ENCODE measurements around the gene DENND10.
A peak's percentile ranks its signal among the peaks of the same experiment; 100 is the strongest.
"Not testable (repeated sequence)": the region's sequence is repeated elsewhere in the genome, so short reads cannot be mapped to it uniquely, and the experiment has no call there.

DENND10 gene

DNA sequence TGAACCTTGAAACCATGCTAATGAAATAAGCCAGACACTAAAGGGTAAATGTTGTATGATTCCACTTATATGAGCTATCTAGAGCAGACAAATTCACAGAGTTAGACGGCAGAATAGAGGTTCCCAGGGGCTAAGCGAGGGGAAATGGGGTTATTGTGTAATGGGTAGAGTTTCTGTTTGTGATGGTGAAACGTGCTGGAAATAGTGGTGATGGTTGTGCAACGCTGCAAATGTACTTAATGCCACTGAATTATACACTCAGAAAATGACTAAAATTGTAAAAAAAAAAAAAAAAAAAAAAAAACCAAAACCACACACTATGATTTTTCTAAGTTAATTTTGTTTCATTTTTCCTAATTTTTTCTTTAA lies 31.6 kb downstream of the DENND10 start:
- peak; percentile 13 for DNase-seq

DNA sequence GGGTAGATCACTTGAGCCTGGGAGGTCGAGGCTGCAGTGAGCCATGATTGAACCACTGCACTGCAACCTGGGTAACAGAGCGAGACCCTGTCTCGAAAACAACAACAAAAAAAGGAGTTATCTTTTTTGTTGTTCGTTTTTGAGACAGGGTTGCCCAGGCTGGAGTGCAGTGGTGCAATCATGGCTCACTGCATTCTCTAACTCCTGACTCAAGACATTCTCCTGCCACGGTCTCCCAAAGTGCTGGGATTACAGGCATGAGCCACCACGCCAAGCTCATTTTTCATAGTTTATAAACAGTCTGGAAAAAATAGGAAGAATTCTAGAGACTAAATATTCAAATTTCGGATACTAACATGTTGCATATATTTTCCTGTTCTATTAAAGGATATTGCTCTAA lies 32.2 kb downstream of the DENND10 start:
- DNase-seq: no peak

DNA sequence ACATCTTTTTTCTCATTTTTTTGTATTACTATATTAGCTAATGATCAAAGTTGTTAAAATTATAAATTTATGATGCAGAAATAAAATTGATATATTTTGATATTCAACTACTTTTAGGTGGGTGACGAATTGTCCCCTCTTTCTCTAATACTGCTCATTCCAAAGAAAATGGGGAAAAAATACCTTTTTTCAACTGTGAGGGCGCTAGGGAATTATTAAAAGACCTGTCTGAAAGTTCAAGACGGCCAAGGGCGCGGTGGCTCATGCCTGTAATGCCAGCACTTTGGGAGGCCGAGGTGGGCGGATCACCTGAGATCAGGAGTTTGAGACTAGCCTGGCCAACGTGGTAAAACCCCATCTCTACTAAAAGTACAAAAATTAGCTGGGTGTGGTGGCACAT lies 34.0 kb downstream of the DENND10 start:
- DNase-seq: not testable (repeated sequence)

DNA sequence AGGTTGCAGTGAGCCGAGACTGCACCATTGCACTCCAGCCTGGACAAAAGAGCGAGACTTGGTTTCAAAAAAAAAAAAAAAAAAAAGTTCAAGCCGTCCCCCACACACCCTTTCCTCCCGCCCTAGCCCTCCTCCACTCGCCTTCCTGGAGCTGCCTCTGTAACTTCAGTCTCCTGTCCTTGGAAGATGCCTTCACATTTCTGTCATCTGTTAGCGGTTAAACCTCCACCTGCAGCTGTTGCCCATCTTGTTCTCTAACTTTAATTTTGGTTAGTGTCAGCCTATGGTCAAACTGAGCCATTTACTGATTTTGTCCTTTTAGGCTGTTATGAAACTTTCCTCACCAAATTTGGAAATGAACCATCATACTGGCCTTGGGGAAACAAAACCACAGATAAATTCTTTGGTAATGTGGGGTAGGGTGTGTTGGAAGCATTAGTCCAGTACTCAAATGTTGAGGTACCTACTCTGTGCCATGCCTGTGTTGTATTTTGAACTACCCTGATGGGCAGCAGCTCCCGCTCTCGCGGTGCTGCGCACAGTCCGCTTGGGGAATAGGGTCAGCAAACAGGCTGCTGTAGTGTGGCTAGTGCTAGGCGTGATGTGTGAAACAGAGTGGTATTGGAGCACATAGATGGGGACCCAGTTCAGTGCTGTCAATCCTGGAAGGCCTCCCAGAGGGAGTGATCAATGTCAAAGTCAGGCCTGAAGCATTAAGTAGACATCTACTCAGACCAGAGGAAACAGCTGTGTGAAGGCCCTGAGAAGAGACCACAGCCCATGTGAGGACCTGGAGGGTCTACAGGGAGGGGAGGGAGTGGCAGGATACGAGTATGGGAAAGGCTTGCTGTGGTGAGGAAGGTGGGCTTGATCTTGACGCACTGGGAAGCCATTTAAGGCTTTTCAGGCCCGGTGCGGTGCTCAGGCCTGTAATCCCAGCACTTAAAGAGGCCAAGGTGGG lies 34.7 kb downstream of the DENND10 start:
- DNase-seq: no peak

DNA sequence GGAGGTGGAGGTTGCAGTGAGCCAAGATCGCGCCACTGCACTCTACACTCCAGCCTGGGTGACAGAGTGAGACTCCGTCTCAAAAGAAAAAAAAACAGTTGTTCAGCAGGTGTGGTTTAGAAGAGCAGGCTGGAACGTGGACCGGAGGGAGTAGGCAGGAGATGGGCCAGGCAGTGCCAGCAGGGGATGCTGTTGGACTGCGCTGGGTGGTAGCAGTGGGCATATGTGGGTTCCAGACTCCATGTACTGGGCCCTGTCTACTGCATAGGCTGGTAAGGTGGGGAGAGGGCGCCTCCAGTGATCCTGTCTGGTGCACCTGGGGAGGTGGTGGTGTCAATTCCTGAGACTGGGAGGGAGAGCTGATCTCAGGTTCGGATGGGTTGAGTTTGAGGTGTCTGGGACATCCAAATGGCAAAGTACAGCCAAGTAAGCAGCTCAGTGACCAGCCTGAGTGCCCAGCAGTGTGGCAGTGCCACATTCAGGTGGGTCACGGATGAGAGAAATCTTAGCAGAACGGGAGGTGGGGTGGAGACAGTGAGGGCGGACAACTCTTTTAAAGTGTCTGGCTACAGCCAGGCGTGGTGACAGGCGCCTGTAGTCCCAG lies 35.7 kb downstream of the DENND10 start:
- peak; percentile 61 for DNase-seq

DNA sequence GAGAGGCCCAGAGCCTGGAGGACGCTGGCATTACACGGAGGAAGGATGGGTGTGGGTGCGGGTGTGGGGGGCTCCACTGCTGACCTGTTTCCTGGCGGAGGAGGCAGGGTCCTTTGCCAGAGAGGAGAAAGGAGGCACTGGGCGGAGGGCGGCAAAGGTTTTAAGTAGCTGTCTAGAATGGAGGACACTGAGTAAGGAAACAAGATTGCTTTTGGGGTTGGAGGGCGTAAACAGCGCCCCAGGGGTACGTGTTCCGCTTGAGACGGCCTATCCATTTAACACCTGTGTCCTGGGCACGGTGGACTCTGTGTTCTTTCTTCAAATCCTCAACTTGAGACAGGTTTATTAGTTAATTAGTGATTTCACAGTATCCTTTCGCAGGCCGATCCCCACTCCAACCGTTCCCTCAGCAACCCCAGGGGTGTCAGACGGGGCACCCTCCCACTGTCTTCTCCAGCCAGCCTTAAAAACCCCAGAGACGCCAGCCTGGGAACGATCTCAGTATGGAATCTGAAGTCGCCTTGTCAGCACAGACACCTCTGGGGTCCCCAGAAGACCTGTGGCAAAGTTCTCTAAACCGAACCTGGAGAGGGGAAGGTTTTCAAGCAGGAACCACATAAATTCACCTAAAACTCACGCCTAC lies 36.8 kb downstream of the DENND10 start:
- DNase-seq: no peak

DNA sequence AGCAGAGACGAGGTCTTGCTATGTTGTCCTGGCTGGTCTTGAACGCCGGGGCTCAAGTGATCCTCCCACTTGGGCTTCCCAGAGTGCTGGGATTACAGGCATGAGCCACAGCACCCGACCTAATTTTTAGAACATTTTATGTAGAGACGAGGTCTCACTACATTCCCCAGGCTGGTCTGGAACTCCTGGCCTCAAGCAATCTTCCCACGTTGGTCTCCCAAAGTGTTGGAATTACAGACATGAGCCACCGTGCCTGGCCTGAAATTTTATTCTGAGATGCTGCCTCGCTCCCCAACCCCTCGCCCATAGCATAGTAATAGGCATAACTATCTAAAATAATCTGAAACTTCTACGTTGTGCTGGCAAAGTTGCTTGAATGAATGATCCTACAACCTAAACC lies 39.7 kb downstream of the DENND10 start:
- no peak for DNase-seq

DNA sequence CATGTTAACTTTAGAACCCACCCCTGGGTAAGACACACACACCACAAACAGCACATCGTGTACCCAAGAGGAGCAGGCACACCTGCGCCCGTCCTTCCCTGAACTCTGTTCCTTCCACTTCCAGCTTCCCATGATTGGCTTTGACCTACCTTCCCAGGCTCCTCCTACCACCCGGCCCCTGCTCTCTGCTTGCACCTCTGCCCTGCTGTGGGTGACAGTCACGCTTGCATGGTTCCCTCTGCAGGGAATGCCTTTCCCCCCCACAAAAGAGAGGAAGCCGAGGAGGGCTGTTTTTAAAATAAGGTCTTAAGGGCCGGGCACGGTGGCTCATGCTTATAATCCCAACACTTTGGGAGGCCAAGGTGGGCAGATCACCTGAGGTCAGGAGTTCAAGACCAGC lies 45.2 kb downstream of the DENND10 start:
- DNase-seq: no peak

DNA sequence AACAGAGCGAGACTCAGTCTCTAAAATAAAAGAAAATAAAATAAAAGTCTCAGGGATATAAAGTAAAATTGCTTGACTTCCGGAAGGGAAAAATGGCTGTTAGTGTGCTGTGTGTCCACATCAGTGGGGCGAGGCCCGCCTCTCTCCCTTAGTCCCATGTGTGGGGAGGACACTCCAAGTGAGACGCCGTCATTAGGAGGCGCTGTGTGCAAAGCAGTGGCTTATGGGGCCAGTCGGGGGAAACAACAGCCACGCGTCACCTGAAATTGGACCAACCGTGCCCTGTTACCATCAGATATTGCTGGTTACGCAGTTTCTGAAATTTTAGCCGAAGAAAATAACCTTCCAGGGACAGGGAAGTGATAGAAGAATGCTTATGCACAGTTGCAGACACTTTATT lies 45.8 kb downstream of the DENND10 start:
- no peak for DNase-seq

DNA sequence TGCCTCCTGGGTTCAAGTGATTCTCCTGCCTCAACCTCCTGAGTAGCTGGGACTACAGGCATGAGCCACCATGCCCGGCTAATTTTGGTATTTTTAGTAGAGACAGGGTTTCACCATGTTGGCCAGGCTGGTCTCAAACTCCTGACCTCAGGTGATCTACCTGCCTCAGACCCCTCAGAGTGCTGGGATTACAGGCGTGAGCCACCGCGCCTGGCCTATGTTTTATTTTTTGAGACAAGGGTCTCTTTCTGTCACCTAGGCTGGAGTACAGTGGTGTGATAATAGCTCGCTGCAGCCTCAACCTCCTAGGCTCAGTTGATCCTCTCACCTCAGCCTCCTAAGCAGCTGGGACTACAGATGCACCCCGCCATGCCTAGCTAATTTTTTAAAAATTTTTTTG lies 47.7 kb downstream of the DENND10 start:
- not testable (repeated sequence) for DNase-seq

DNA sequence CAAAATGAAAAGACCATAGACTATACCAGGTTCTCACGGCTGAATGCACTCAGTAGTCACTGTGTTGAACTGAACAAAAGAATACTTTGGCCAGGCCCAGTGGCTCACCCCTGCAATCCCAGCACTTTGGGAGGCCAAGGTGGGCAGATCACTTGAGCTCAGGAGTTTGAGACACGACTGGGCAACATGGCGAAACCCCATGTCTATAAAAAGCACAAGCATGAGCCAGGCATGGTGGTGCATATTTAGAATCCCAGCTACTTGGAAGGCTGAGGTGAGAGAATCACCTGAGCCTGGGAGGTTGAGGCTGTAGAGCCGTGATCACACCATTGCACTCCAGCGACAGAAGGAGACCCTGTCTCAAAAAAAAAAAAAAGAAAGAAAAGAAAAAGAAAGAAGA lies 49.1 kb downstream of the DENND10 start:
- DNase-seq: no peak

DNA sequence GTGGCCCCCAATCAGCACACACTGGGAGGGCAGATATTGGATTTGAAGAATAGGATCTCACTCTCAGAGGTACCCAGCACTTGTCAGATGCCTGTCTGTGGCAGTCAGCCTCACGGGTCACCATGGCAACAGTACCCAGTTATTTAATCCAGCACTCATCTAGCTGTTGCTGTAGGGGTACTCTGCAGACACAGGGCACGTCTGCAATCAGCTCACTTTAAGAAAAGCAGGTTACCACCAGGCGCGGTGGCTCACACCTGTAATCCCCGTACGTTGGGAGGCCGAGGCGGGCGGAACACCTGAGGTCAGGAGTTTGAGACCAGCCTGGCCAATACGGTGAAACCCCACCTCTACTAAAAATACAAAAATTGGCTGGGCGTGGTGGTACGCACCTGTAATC lies 49.7 kb downstream of the DENND10 start:
- no peak for DNase-seq

DNA sequence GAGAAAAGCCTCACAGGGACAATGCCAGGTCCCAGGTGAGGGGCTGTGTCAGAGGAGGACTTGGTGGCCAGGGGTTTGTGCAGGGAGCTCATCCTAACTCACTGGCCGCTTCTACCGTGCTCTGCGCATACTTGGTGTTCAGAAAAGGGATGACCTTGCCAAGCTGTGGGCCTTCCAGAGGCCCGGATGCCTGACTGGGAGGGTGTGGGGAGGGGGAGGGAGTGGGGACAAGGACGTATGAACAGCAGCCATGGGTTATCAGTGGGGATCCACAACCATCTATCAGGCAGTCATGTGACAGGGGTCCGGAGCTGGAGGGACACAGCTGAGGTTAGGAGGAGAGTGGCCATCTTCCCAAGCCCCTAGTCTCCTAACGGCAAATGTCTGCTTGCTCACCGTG lies 55.4 kb downstream of the DENND10 start:
- no peak for DNase-seq

DNA sequence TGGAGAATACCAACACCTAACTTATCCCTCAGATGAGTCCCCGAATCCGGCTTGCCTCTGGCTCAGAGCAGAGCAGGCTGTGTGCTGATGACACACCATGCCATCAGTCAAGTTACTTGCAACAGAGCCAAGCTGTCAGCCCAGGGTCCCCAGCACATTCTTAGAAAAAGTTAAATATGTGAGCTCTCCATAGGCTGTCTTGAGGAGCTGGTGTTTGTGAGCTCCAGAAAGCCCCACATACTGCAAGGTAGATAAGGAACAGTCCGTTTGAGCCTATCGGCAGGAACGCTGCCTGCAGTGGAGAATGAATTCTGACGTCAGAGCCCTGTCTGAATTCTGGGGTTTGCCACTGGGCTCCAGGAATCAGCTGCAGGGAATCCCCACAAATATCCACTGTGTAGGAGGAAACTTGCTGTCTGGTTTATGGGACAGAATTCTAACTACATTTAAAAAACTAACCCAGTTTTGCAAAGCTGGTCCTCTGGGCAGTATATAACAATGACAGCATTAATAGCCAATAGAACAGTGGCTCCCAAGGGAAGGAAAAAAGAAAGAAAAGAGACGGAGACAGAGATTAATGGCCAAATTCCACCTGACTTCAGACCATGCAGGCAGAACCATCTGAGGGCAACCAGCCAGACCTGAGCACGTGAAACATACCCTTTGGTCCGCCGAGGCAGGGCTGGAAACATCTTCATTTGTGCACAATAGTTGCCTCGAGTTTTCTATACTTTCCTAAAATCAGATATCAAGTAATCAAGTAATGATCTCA lies 58.0 kb downstream of the DENND10 start:
- DNase-seq: no peak

DNA sequence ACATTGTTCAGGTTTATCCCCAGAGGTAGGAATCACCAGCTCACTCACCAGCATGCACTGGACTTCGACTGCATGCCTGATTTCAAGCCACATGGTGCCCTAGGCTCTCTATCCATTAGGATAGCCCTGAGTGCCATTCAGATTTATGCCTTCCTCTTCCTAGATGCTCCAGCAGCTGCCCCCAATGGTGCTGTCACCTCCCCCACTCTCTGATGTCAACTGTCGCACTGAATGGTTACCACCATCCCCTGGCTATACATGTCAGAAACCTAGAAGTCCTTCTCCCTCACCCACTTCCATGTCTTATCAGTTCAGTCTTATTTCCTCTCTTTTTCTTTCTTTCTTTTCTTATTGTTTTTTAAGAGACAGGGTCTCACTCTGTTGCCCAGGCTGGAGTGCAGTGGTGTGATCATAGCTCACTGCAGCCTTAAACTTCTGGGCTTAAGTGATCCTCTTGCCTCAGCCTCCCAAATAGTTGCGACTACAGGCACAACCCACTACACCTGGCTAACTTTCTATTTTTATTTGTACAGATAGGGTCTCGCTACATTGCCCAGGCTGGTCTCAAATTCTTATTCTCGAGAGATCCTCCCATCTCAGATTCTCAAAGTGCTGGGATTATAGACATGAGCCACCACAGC lies 58.7 kb downstream of the DENND10 start:
- no peak for DNase-seq

DNA sequence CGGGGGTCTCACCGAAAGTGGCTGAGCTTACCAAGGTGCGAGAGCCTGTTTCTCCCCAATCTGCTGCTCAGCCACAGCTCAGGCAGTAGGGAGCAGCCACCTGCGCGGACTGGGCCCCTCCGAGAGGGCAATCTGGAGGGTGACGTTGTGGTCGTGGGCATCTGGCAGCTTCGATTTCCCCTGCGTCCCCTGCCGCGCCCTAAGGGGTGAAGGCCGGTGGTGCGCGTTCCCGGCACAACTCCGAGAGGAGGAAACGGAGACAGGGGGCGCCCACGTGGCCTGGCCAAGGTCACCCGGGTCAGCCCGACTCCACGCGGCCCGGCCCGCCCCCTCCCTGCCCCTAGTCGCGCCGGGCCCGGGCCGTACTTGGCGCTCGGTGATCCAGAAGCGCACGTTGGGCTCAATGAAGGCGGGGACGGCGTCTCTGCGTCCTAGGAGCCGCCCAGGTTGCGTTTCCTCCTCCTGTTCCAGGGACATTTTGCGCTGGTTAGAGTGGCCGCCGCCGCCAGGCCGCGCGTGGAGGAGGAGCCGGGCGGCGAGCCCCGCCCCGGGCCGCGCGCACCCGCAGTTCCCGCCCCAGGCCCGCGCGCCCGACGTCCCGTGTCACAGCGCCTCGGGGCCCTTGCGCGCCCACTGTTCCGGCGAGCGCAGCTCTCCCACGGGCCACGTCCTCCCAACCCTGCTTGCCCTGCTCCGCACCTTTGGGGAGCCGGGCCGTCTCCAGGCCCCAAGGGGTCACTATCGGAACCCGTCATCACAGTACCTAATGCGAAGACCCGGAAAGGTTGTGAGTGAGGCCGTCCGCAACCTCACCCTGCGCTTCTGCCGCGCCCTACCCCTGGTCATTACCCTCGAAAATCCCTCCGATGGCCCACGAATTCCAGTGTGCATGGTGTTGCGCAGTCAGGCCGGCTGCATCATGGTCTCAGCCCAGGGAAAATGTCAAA lies 61.5 kb downstream of the DENND10 start, which contains the start of gene SFXN4:
Gene SFXN4 (minus strand): TSS at position 544 of the 947 bp plus-strand sequence. CDS start 67 bp downstream, at position 477.
- DNase-seq: peak; percentile 83

DNA sequence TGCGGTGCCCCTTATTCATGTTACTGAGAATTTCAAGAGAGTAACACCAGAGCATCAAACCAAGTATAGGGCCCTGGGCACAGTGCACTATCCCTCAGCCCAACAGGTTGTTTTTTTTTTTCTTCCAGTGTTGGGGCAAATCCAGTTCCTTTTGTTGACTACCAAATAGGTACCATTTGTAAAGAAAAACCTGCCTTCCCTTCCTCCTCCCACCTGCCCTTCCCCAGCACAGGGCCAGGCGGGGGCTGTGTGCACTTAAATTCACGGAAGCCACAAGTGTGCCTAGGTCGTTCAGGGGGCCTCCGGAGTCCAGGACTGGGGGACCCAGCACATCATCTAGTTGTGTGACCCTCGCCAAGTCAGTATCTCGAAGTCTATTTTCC lies 62.2 kb downstream of the DENND10 start:
- DNase-seq: no peak

DNA sequence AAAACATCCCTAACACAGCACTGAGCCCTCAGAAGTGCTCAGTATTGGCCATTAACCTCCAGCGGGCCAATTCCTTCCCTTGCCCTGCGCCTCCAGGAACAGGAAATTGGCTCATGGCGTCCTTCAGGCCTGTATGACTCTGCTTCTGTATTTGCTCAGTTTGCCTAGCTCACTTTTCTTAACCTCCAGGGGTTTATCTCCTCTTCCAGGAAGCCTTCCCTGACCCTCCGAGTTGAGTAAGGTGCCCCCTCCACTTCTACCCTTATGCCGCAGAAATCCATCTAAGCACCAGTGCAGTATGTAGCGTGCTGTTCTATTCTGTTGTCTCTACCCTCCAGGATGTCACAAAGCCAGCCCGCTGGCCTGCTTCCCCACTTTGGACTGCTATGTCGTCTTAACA lies 62.7 kb downstream of the DENND10 start:
- DNase-seq: no peak

DNA sequence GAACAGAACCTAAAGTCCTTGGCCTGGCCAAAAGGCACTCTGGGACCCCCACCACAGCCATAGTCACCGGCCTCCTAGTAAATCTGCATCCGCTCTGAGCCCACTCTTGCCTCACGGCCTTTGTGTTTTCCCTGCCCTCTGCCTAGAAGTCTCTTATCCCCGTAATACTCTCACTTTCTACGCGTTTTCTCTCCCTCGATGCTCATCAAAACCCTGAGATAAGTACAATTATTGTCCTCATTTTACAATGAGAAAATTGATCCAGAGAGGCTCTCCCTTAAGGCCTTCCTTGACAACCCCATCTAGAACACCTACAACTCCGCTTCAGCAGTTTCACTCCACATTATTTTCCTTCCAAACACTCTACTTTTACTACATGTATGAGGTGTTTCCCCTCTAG lies 63.1 kb downstream of the DENND10 start:
- DNase-seq: no peak

DNA sequence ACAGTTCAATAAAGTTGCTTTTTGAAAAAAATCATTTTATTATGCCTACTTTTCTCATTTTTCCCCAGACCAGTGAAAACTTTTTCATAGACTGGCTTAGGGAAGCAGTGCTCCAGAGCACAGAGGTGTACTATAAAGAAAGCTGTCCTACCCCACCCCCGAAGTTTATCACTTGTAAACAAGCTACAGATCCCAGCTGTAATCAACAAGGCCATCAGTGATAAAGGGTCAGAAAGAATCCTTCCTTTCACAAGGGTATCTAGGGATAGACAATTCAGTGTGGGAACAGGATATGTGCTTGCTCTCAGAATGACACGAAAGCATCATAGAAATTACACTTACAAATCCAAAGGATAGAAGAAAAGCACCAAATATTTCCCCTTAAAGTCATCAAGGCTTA lies 70.2 kb downstream of the DENND10 start:
- no peak for DNase-seq

DNA sequence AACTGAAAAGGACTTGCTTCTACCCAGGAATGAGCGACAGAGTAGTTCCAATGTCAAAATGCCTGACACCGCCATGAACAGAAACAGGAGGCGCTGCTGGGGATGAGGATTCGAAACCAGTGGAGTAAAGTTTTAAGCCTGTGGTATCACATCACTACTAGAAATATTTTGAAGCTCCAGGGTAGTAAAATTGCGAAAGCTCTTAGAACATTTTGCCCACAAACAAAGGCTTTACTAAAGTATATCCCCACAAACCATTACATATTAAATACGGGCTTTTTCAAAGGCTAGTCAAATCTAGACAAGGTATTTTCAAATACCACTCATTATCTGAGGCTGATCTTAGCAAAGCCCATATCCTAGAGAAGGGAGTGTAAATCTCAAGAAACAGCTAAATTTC lies 72.3 kb downstream of the DENND10 start:
- DNase-seq: no peak

Data from CD4-positive, alpha-beta T cell treated with Interleukin-12 subunit alpha and Interleukin-12 subunit beta, for 1 hour (primary cell).